Pancreas (tissue), 10 donors: ENCODE data around the gene ITSN2. TPM values are rescaled to one million over a fixed set of nuclear protein-coding genes. Genes with fewer than 3 reads are reported as not detected.

Experiments
- ATAC-seq, 4 donors: fragments of 200-7000 bp; cut with Tn5 transposase; one replicate each; pipeline versions ENCODE4 v1.8.0 to v1.9.1; 2020; ENCODE audit warnings: mild to moderate bottlenecking in 4 of 4, moderate library complexity in 4 of 4
- DNase-seq, 6 donors: peaks; one replicate each; pipeline ENCODE4 v3.0.0-alpha.2; 2020
- FAIRE-seq: peaks from 2 replicates; lab custom pipeline; 2012; peaks lifted over from hg19 to GRCh38; lab: Jason Lieb, UNC
- H3K27ac ChIP-seq, 4 donors: fragments of 200-600 bp; sonication (generic); 1 replicate in 3 of 4; 2 replicates in 1 of 4; pipeline versions ENCODE4 v1.5.0 to v1.8.0; 2020
- H3K27me3 ChIP-seq, 4 donors: fragments of 200-600 bp; one replicate each; pipeline ENCODE4 v1.8.0; 2021
- H3K36me3 ChIP-seq, 3 donors: fragments of 200-600 bp; sonication (generic) in 1 of 3; one replicate each; pipeline versions ENCODE4 v1.5.0 to v1.8.0; 2020 to 2021
- H3K4me1 ChIP-seq, 3 donors: fragments of 200-600 bp; one replicate each; pipeline ENCODE4 v1.8.0; 2021
- H3K4me3 ChIP-seq, 4 donors: fragments of 200-600 bp; sonication (generic) in 2 of 4; one replicate each; pipeline versions ENCODE4 v1.5.0 to v1.8.0; 2020 to 2021
- H3K9me3 ChIP-seq, 4 donors: fragments of 200-600 bp; one replicate each; pipeline ENCODE4 v1.8.0; 2021
- WGBS, 2 donors: extraction: QIAGEN DNeasy Blood & Tissue Kit; methylation state at CpG; one replicate each; pipeline ENCODE4 v1.1.7; 2013; 5-methylcytosine and 5-hydroxymethylcytosine counted together
- intact Hi-C, 3 donors: fragments of 100-400 bp; cut with DNase I; formaldehyde crosslinking; loops; one replicate each; pipeline versions ENCODE4 v1.11.1 to v1.14.2; 2022
- polyA plus RNA-seq, 2 donors: library from polyadenylated mRNA; stranded (reverse); fragments of 200-250 nt; gene quantifications; one replicate each; pipeline ENCODE4 v1.2.3, GENCODE V29; 2013
- total RNA-seq, 6 donors: library from RNA; stranded (reverse); fragmentation: NEBNext Ultra II Directional in 4 of 6; extraction: Animal tissue kit (Norgen Biotek cat#: 25700) in 4 of 6; gene quantifications; one replicate each; pipeline versions ENCODE4 v1.2.1 to v1.2.4, GENCODE V29; 2021 to 2023
- TF ChIP-seq, protein P1 (sequence below), 4 donors: fragments of 200-600 bp; sonication (generic) in 3 of 4; IDR thresholded peaks; one replicate each; pipeline versions ENCODE4 v1.5.0 to v1.8.0; 2021; ENCODE audit warnings: antibody characterized with exemption in 4 of 4
- donor health status: healthy with polysubstance abuse.
- donor health status: DM: no; HTN: no; CAD: no; lungs with moderate emphysema.
- donor health status: DM: no; HTN: no; CAD: no.
- donor health status: control.
- donor health status: control.
- donor health status: Bipolar disorder and iron deficiency.
- donor health status: DM: yes; HTN: yes; CAD: no.
- donor health status: DM: no; HTN: no; CAD: no.
- donor health status: DM: no; HTN: no; CAD: no.
- donor health status: DM: yes; HTN: yes; CAD: no.

Gene ITSN2
- total and polyA plus RNA-seq, 8 donors, result 23.8 to 42.0 (median 31.4) TPM

DNA sequence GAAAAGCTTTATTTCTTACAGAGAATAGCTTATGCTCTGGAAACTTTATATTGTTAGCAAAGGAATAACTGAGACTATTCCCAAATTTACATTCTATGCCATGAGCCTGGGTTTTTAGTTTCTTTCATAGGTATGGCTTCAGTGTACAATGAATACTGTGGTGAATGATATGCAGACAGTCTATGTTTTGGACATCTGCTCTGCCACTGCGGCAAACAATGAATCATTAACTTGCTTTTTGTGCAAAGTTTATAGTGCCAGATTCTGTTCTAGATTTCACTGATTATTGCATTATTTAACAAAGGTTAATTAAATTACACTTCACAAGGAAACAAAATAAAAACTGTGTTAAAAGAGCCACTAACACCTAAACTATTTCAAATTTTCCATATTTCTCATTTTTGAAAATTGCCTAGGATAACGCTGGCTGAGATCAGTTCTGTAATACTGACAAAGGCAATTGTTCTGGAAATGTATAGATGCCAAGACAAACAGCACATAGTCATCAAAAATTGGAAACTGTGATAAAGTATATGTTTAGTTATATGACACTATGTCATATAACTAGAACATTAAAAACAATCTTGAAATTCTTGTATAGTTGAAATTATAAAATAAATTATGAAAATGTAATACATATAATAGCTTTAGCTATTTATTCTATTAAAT is 74.7 kb downstream of the ITSN2 start:
- Histone ChIP-seq H3K4me3 (no peak overlapping the region), H3K27ac (no peak overlapping the region), H3K36me3 (peaks cover 0 to 18% (median 5%) of the 10 kb centered on the region in 3 donors), H3K4me1 (no peaks in the 10 kb centered on the region), H3K27me3 (no peaks in the 10 kb centered on the region), H3K9me3 (no peaks in the 10 kb centered on the region)
- intact Hi-C loops, result no loop called here
- DNase-seq, result no peak
- TF ChIP-seq, protein P1, sequence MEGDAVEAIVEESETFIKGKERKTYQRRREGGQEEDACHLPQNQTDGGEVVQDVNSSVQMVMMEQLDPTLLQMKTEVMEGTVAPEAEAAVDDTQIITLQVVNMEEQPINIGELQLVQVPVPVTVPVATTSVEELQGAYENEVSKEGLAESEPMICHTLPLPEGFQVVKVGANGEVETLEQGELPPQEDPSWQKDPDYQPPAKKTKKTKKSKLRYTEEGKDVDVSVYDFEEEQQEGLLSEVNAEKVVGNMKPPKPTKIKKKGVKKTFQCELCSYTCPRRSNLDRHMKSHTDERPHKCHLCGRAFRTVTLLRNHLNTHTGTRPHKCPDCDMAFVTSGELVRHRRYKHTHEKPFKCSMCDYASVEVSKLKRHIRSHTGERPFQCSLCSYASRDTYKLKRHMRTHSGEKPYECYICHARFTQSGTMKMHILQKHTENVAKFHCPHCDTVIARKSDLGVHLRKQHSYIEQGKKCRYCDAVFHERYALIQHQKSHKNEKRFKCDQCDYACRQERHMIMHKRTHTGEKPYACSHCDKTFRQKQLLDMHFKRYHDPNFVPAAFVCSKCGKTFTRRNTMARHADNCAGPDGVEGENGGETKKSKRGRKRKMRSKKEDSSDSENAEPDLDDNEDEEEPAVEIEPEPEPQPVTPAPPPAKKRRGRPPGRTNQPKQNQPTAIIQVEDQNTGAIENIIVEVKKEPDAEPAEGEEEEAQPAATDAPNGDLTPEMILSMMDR (IDR thresholded peaks at IDR 0.05), result no peak
- FAIRE-seq, result peak; percentile 23
- 67 to 82% methylated on average over 2 of the region's 2 CpGs for WGBS, 2 donors
- no peak for ATAC-seq

DNA sequence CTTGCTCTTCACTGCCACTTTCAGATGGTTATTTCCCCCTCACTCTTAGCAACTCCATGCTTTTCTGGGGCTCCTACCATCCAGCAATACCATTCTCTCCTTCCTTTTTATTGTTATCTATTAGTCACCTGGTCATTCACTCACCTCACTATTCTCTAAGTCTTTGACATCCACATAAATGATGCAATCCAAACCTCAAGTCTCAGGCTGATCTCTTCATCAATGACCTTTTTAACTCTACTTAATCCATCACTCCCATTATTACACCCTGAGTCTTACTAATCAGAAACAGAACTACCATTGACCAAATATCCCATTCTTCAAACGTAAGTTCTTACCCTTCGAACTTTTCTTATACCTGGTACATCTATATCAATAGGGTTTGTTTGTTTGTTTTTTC is 79.7 kb downstream of the ITSN2 start:
- no peak overlapping the region for H3K4me3 ChIP-seq
- ATAC-seq (no peak), DNase-seq (no peak), FAIRE-seq (no peak)
- peaks cover 0 to 13% (median 5%) of the 10 kb centered on the region in 3 donors for H3K36me3 ChIP-seq
- H3K9me3 ChIP-seq, result no peaks in the 10 kb centered on the region
- TF ChIP-seq, protein P1 (IDR thresholded peaks at IDR 0.05), result no peak
- H3K27me3 ChIP-seq, result no peaks in the 10 kb centered on the region
- no peak overlapping the region for H3K27ac ChIP-seq
- intact Hi-C loops, result no loop called here
- 94% methylated on average over 2 of the region's 2 CpGs for WGBS, 2 donors
- no peaks in the 10 kb centered on the region for H3K4me1 ChIP-seq

DNA sequence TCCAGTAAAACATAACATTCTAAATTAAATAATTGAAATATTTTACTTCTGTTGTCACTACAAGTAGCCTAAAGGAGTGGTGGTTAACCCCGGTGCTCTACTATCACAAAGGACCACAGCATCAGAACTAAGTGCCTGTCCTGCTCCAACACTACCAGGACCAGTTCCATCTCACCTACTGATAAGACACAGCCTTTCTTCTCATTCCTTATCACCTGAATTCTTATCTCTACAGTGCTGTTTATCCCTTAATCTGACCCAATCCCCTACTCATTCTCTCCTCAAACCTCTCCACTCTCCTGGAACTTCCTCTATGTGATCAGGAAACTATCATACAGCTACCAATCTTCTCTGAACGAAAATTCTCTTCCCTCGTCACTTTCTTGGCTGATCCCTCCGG is 80.2 kb downstream of the ITSN2 start:
- intact Hi-C loops, result no loop called here
- Histone ChIP-seq H3K4me3 (no peak overlapping the region), H3K9me3 (no peaks in the 10 kb centered on the region), H3K27me3 (no peaks in the 10 kb centered on the region), H3K36me3 (peaks cover 0 to 11% (median 5%) of the 10 kb centered on the region in 3 donors), H3K27ac (no peak overlapping the region), H3K4me1 (no peaks in the 10 kb centered on the region)
- FAIRE-seq, result no peak
- no peak for ATAC-seq
- no peak for DNase-seq
- 90 to 92% methylated on average over 4 of the region's 4 CpGs for WGBS, 2 donors
- TF ChIP-seq, protein P1 (IDR thresholded peaks at IDR 0.05), result no peak

DNA sequence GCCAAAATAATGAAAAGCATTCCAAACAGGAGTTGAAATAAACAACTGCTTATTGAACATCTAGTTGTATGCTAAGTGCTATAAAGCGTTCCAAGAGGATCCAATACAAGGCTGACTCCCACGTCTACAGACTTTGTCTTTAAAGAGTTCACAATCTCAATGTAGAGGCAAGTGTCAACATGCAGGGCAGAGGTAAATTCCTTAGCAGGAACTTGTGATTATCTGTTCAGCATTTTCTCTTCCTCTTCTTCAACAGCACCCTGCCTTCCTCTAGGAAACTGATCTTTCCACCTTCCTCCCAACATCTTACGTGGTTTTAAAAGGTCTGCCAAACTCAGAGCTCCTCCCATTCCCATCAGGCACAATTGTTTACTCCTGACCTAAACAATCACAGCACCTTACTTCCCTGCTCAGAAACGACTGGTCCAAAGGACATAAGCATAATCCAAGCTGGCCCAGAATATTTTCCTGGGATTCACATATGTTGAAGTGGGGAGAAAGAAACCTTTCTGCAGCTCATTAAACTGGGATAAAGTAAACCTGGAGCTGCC is 83.9 kb downstream of the ITSN2 start:
- Histone ChIP-seq H3K4me3 (no peak overlapping the region), H3K27me3 (no peaks in the 10 kb centered on the region), H3K9me3 (no peaks in the 10 kb centered on the region), H3K36me3 (peaks cover 0 to 11% (median 6%) of the 10 kb centered on the region in 3 donors), H3K27ac (no peak overlapping the region), H3K4me1 (no peaks in the 10 kb centered on the region)
- intact Hi-C loops, result no loop called here
- peak in 3 of 4 donors; percentile 28 to 57 (median 56) for ATAC-seq
- 52 to 54% methylated on average over 4 of the region's 4 CpGs for WGBS, 2 donors
- DNase-seq, result no peak
- TF ChIP-seq, protein P1 (IDR thresholded peaks at IDR 0.05), result no peak
- FAIRE-seq, result no peak

DNA sequence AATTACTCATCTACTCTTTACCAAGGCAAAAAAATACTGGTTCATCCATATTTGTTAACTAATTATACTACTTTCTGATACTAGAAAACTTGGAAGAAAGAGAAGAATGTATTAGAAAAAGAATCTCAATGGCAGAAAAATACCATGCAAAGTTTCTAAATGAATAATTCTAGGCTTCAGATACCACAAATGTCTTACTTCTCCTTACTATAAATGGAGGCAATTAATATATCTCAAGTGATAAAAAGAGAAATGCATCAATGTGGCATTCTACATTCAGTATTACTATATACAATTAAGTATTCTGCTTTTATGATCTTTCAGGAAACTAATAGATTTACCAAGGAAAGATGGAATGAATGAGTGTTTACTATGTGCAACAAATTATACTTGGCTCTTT is 85.5 kb downstream of the ITSN2 start:
- H3K36me3 ChIP-seq, result peaks cover 0 to 24% (median 6%) of the 10 kb centered on the region in 3 donors
- intact Hi-C loops, result no loop called here
- FAIRE-seq (no peak), ATAC-seq (no peak), DNase-seq (no peak)
- TF ChIP-seq, protein P1 (IDR thresholded peaks at IDR 0.05), result no peak
- H3K4me3 ChIP-seq, result no peak overlapping the region
- no peaks in the 10 kb centered on the region for H3K4me1 ChIP-seq
- H3K27me3 ChIP-seq, result no peaks in the 10 kb centered on the region
- H3K9me3 ChIP-seq, result no peaks in the 10 kb centered on the region
- H3K27ac ChIP-seq, result no peak overlapping the region
